ENCODE measurements around the gene RNASE9. TPM values are rescaled to one million over a fixed set of nuclear protein-coding genes. Genes with fewer than 3 reads are reported as not detected.

RNASE9 gene
- total and polyA plus RNA-seq, 9 of the 15 experiments (the other 6 are each of a cell fraction or from before 2014, with no cell fraction given): not detected

DNA sequence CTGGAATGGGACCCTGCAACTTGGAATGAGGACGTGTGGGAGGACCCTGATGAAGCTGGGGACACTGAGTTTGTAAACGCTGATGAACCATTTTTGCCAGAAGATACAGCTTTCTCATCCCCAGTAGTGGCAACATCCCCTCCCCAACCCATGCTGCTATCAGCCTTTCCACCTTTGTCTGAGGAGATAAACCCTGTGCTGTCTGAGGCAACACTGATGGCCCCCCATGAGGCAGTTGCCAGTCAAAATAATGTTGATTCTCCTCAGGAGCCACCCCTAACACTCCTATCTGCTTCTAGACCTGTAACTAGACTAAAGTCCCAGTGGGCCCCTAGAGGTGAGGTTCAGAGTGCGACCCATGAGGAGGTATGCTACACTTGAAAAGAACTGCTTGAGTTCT lies 7.5 kb upstream of the RNASE9 start:
- H3K79me2 ChIP-seq (ENCODE audit: control insufficient read depth, insufficient read depth, low read length): no peaks in the 10 kb centered on the region
- no TSS peak for BruUV-seq (replicated peaks)
- FAIRE-seq (peak; percentile 48), ATAC-seq (peak; percentile 59), DNase-seq (ENCODE audit: extremely low read depth in 1 of 4, low spot score in 3 of 4) (peak in 1 of 4 experiments; percentile 74)
- no peak overlapping the region for H3K4me3 ChIP-seq
- peaks cover 0 to 10% of the 10 kb centered on the region in 2 experiments; a peak in 2 of 5 replicates for H3K4me1 ChIP-seq (replicated peaks in 1 of 2; ENCODE audit: control insufficient read depth in 2 of 2, insufficient read depth in 2 of 2, low read length in 2 of 2)
- no peak overlapping the region for H3K9ac ChIP-seq (ENCODE audit: insufficient read depth in 1 of 2, low read depth in 2 of 2, low read length in 2 of 2)
- no peaks in the 10 kb centered on the region for H3K9me3 ChIP-seq (replicated peaks; ENCODE audit: control insufficient read depth, insufficient read depth, low read depth, low read length)
- no peaks in the 10 kb centered on the region for H3K9me1 ChIP-seq (ENCODE audit: control insufficient read depth, insufficient read depth, low read length)
- peak overlapping the region; percentile 24 for H3K4me2 ChIP-seq (ENCODE audit: insufficient read depth, low read length)
- 0% methylated on average over 3 of the region's 3 CpGs for WGBS (ENCODE audit: insufficient coverage, low coverage, missing lambda C conversion rate)
- intact Hi-C loops (cut with micrococcal nuclease) (no loop called here), in situ Hi-C loops (cut with MboI) (no loop called here)
- H3K27me3 ChIP-seq (ENCODE audit: control insufficient read depth in 2 of 2, insufficient read depth in 2 of 2, low read length in 2 of 2): no peaks in the 10 kb centered on the region
- POLR2A ChIA-PET: interaction anchor here (0.9 kb wide), 1 partner anchor 17 kb away, joined by 3 read pairs; no protein-coding TSS in a partner anchor
- no peaks in the 10 kb centered on the region for H4K20me1 ChIP-seq (replicated peaks; ENCODE audit: control insufficient read depth, insufficient read depth, low read length)
- H3K27ac ChIP-seq (ENCODE audit: extremely low read depth, low read depth, low read length): no peak overlapping the region; the same call in 2 of the 3 replicates
- 0 out of 2 replicates have a peak overlapping the region, but pooled peaks have one; percentile 14 for H2AFZ ChIP-seq (ENCODE audit: low read depth, low read length)
- CTCF ChIA-PET (ENCODE audit: low intra/inter-chr PET ratio): no interaction called here
- no peaks in the 10 kb centered on the region for H3K36me3 ChIP-seq (ENCODE audit: control insufficient read depth, insufficient read depth, low read length)
- TF ChIP-seq MEIS2 (IDR thresholded peaks at IDR 0.05; ENCODE audit: partially characterized antibody) (peak; percentile 63), MTA2 (IDR thresholded peaks at IDR 0.05; ENCODE audit: low read depth) (peak; percentile 60), FOXM1 (IDR thresholded peaks at IDR 0.05; ENCODE audit: low read depth) (peak; percentile 34; the same call in 1 of the 2 replicates), FOXM1 (CRISPR knock-in tag; IDR thresholded peaks at IDR 0.05; ENCODE audit: low read depth) (no peak), HDAC1 (IDR thresholded peaks at IDR 0.05) (peak in 1 of 2 experiments; percentile 26; a peak in 1 of 4 replicates), VEZF1 (CRISPR knock-in tag; IDR thresholded peaks at IDR 0.05) (peak; percentile 43; the same call in 1 of the 2 replicates), PREB (CRISPR knock-in tag; IDR thresholded peaks at IDR 0.05) (no peak)
- TF ChIP-seq, protein P1, sequence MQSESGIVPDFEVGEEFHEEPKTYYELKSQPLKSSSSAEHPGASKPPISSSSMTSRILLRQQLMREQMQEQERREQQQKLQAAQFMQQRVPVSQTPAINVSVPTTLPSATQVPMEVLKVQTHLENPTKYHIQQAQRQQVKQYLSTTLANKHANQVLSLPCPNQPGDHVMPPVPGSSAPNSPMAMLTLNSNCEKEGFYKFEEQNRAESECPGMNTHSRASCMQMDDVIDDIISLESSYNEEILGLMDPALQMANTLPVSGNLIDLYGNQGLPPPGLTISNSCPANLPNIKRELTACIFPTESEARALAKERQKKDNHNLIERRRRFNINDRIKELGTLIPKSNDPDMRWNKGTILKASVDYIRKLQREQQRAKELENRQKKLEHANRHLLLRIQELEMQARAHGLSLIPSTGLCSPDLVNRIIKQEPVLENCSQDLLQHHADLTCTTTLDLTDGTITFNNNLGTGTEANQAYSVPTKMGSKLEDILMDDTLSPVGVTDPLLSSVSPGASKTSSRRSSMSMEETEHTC (IDR thresholded peaks at IDR 0.05): no peak
- TF ChIP-seq, protein P2, sequence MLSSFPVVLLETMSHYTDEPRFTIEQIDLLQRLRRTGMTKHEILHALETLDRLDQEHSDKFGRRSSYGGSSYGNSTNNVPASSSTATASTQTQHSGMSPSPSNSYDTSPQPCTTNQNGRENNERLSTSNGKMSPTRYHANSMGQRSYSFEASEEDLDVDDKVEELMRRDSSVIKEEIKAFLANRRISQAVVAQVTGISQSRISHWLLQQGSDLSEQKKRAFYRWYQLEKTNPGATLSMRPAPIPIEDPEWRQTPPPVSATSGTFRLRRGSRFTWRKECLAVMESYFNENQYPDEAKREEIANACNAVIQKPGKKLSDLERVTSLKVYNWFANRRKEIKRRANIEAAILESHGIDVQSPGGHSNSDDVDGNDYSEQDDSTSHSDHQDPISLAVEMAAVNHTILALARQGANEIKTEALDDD (IDR thresholded peaks at IDR 0.05): 0 out of 2 replicates have a peak, but pooled peaks have one; percentile 22
